GM23338 (cell line): ENCODE measurements around the gene DCAF7. TPM values are rescaled to one million over a fixed set of nuclear protein-coding genes. Genes with fewer than 3 reads are reported as not detected.

ENCODE experiments used
- ATAC-seq: fragments of 200-7000 bp; cut with Tn5 transposase; 3 replicates; pipeline ENCODE4 v1.9.1; 2020
- DNase-seq: peaks from one replicate; pipeline ENCODE4 v3.0.0-alpha.2; 2015; ENCODE audit warnings: low spot score
- H2AFZ ChIP-seq: fragments of 200-600 bp; sonication (generic); 2 replicates; pipeline ENCODE4 v1.8.0; 2016; ENCODE audit warnings: antibody characterized with exemption, mild to moderate bottlenecking, moderate library complexity
- H3F3A ChIP-seq: fragments of 200-600 bp; sonication (generic); replicated peaks from 2 replicates; pipeline ENCODE4 v1.8.0; 2017; ENCODE audit warnings: antibody characterized with exemption, mixed run types, low read depth
- H3K27ac ChIP-seq: fragments of 200-600 bp; sonication (generic); 2 replicates; pipeline ENCODE4 v1.6.1; 2016; ENCODE audit warnings: low read depth
- H3K27me3 ChIP-seq: fragments of 200-600 bp; sonication (generic); 2 replicates; pipeline ENCODE4 v1.8.0; 2016; ENCODE audit warnings: mild to moderate bottlenecking, mixed run types, moderate library complexity; ENCODE audit not compliant: insufficient read depth
- H3K36me3 ChIP-seq: fragments of 200-600 bp; sonication (generic); 2 replicates; pipeline ENCODE4 v1.8.0; 2016; ENCODE audit warnings: mild to moderate bottlenecking; ENCODE audit not compliant: insufficient read depth
- H3K4me1 ChIP-seq: fragments of 200-600 bp; sonication (generic); 2 replicates; pipeline ENCODE4 v1.8.0; 2016; ENCODE audit warnings: mild to moderate bottlenecking, moderate library complexity; ENCODE audit not compliant: insufficient read depth
- H3K4me2 ChIP-seq: fragments of 200-600 bp; sonication (generic); 2 replicates; pipeline ENCODE4 v1.7.1; 2017; ENCODE audit warnings: mixed run types
- H3K4me3 ChIP-seq: fragments of 200-600 bp; sonication (generic); 2 replicates; pipeline ENCODE4 v1.6.1; 2016; ENCODE audit warnings: mixed run types
- H3K79me2 ChIP-seq: fragments of 200-600 bp; sonication (generic); replicated peaks from 2 replicates; pipeline ENCODE4 v1.8.0; 2017; ENCODE audit warnings: mild to moderate bottlenecking; ENCODE audit not compliant: insufficient read depth
- H3K9me2 ChIP-seq: fragments of 200-600 bp; sonication (generic); 2 replicates; pipeline ENCODE4 v1.8.0; 2017; ENCODE audit not compliant: insufficient read depth
- H4K20me1 ChIP-seq: fragments of 200-600 bp; sonication (generic); replicated peaks from 2 replicates; pipeline ENCODE4 v1.8.0; 2017; ENCODE audit warnings: mild to moderate bottlenecking; ENCODE audit not compliant: insufficient read depth
- H3K27ac Mint-ChIP-seq: 2 replicates; pipeline ENCODE4 v1.8.0; 2020; ENCODE audit warnings: inconsistent platforms, mild to moderate bottlenecking, moderate library complexity, mixed read lengths
- H3K27me3 Mint-ChIP-seq: 3 replicates; pipeline ENCODE4 v1.8.0; 2022; ENCODE audit warnings: low read depth, mild to moderate bottlenecking, moderate library complexity, mixed read lengths, inconsistent platforms; ENCODE audit not compliant: insufficient read depth, poor library complexity
- H3K36me3 Mint-ChIP-seq: 3 replicates; pipeline ENCODE4 v1.8.0; 2021; ENCODE audit warnings: low read depth, mild to moderate bottlenecking, inconsistent platforms, moderate library complexity, mixed read lengths
- H3K4me1 Mint-ChIP-seq: 3 replicates; pipeline ENCODE4 v1.8.0; 2020; ENCODE audit warnings: mild to moderate bottlenecking, inconsistent platforms, mixed read lengths
- H3K4me3 Mint-ChIP-seq: 3 replicates; pipeline ENCODE4 v1.8.0; 2021; ENCODE audit warnings: moderate library complexity, mild to moderate bottlenecking, inconsistent platforms, mixed read lengths
- H3K9me3 Mint-ChIP-seq: 3 replicates; pipeline ENCODE4 v1.8.0; 2020; ENCODE audit warnings: moderate library complexity, mild to moderate bottlenecking, inconsistent platforms, mixed read lengths
- CREB1 ChIP-seq: fragments of 250-450 bp; sonication (Bioruptor Pico); IDR thresholded peaks from 2 replicates; pipeline ENCODE4 v1.5.0; 2020; ENCODE audit warnings: low read depth, mild to moderate bottlenecking, moderate library complexity
- EZH2 ChIP-seq: fragments of 200-600 bp; sonication (generic); IDR thresholded peaks from one replicate; pipeline ENCODE4 v1.8.0; 2017; ENCODE audit warnings: antibody characterized with exemption, mild to moderate bottlenecking, low read depth; ENCODE audit not compliant: unreplicated experiment
- EZH2phosphoT487 ChIP-seq: fragments of 200-600 bp; sonication (generic); IDR thresholded peaks from one replicate; pipeline ENCODE4 v1.8.1; 2018; ENCODE audit warnings: antibody characterized with exemption; ENCODE audit not compliant: unreplicated experiment
- JUNB ChIP-seq: IDR thresholded peaks from one replicate; pipeline ENCODE4 v1.6.1; 2016; ENCODE audit warnings: antibody characterized with exemption; ENCODE audit not compliant: unreplicated experiment
- NANOG ChIP-seq: IDR thresholded peaks from 2 replicates; pipeline ENCODE4 v1.6.1; 2016; ENCODE audit warnings: antibody characterized with exemption, borderline replicate concordance
- POLR2AphosphoS5 ChIP-seq: IDR thresholded peaks from 2 replicates; pipeline ENCODE4 v1.6.1; 2016; ENCODE audit warnings: antibody characterized with exemption, low read depth
- STAT1 ChIP-seq: IDR thresholded peaks from one replicate; pipeline ENCODE4 v1.6.1; 2016; ENCODE audit warnings: antibody characterized with exemption; ENCODE audit not compliant: unreplicated experiment
- ZNF114 ChIP-seq: fragments of 250-450 bp; sonication (Bioruptor Pico); IDR thresholded peaks from 2 replicates; pipeline ENCODE4 v1.5.0; 2020; ENCODE audit warnings: mild to moderate bottlenecking, moderate library complexity
- ZNF331 ChIP-seq: fragments of 250-450 bp; sonication (Bioruptor Pico); IDR thresholded peaks from 2 replicates; pipeline ENCODE4 v1.5.0; 2020; ENCODE audit warnings: low read depth, mild to moderate bottlenecking, moderate library complexity
- polyA plus RNA-seq: library from polyadenylated mRNA; unstranded; fragments of >200 nt; fragmentation: Nextera tagmentation; extraction: Ambion mirVana; gene quantifications from 2 replicates; pipeline ENCODE4 v1.2.1, GENCODE V29; 2016
- total RNA-seq: library from RNA; depleted of rRNA; stranded (reverse); fragments of >200 nt; shearing (Covaris generic); gene quantifications from 2 replicates; pipeline ENCODE4 v1.2.3, GENCODE V29; 2014
- TF ChIP-seq, protein P1 (sequence below), 2 experiments: fragments of 200-600 bp in 1 of 2; sonication (generic) in 1 of 2; conservative IDR thresholded peaks; 2 replicates each; pipeline versions ENCODE4 v1.5.1 to v1.6.1; 2016 to 2017; ENCODE audit warnings: antibody characterized with exemption in 2 of 2, low read depth in 2 of 2, mild to moderate bottlenecking in 2 of 2, moderate library complexity in 1 of 2
- TF ChIP-seq, protein P2 (sequence below): IDR thresholded peaks from 2 replicates; pipeline ENCODE4 v1.6.1; 2016; ENCODE audit warnings: antibody characterized with exemption
- TF ChIP-seq, protein P3 (sequence below): IDR thresholded peaks from one replicate; pipeline ENCODE4 v1.6.1; 2018; ENCODE audit warnings: antibody characterized with exemption; ENCODE audit not compliant: unreplicated experiment

Gene DCAF7
- total and polyA plus RNA-seq, 2 experiments from 2014 or later: 31.3 to 60.1 TPM

DNA sequence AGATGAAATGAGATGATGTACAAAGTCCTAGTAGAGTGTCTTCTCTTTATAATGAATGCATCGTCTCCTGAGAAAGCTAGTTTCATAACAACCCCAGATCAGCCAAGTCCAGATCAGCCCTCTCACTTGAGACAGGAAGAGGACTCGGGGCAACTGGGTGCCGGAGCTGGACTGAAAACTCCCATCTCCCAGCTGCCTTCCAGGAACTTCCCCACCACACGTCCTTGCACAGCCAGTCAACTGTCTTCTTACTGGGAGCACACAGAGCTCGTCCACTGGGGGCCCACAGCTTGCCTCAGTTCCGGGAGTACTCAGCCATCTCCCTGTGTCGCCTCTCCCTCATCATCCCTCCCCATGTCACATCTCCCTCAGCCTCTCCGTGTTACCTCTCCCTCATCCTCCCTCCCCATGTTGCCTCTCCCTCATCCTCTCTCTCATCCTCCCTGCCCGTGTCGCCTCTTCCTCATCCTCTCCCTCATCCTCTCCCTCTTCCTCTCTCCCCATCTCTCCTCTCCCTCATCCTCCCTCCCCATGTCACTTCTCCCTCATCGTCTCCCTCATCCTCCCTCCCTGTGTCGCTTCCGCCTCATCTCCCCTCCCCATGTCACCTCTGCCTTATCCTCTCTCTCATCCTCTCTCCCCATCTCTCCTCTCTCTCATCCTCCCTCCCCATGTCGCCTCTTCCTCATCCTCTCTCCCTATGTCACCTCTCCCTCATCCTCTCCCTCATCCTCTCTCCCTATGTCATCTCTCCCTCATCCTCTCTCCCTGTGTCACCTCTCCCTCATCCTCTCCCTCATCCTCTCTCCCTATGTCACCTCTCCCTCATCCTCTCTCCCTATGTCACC is 49.5 kb upstream of the DCAF7 start (continued):
- TF ChIP-seq, protein P1, sequence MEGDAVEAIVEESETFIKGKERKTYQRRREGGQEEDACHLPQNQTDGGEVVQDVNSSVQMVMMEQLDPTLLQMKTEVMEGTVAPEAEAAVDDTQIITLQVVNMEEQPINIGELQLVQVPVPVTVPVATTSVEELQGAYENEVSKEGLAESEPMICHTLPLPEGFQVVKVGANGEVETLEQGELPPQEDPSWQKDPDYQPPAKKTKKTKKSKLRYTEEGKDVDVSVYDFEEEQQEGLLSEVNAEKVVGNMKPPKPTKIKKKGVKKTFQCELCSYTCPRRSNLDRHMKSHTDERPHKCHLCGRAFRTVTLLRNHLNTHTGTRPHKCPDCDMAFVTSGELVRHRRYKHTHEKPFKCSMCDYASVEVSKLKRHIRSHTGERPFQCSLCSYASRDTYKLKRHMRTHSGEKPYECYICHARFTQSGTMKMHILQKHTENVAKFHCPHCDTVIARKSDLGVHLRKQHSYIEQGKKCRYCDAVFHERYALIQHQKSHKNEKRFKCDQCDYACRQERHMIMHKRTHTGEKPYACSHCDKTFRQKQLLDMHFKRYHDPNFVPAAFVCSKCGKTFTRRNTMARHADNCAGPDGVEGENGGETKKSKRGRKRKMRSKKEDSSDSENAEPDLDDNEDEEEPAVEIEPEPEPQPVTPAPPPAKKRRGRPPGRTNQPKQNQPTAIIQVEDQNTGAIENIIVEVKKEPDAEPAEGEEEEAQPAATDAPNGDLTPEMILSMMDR (conservative IDR thresholded peaks at IDR 0.05; ENCODE audit: low read depth in 2 of 2): no peak
- TF ChIP-seq POLR2AphosphoS5 (no peak), ZNF114 (CRISPR knock-in tag) (no peak), CREB1 (no peak), JUNB (no peak), EZH2 (no peak), NANOG (no peak), ZNF331 (no peak)
- TF ChIP-seq, protein P2, sequence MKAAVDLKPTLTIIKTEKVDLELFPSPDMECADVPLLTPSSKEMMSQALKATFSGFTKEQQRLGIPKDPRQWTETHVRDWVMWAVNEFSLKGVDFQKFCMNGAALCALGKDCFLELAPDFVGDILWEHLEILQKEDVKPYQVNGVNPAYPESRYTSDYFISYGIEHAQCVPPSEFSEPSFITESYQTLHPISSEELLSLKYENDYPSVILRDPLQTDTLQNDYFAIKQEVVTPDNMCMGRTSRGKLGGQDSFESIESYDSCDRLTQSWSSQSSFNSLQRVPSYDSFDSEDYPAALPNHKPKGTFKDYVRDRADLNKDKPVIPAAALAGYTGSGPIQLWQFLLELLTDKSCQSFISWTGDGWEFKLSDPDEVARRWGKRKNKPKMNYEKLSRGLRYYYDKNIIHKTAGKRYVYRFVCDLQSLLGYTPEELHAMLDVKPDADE: no peak
- TF ChIP-seq, protein P3, sequence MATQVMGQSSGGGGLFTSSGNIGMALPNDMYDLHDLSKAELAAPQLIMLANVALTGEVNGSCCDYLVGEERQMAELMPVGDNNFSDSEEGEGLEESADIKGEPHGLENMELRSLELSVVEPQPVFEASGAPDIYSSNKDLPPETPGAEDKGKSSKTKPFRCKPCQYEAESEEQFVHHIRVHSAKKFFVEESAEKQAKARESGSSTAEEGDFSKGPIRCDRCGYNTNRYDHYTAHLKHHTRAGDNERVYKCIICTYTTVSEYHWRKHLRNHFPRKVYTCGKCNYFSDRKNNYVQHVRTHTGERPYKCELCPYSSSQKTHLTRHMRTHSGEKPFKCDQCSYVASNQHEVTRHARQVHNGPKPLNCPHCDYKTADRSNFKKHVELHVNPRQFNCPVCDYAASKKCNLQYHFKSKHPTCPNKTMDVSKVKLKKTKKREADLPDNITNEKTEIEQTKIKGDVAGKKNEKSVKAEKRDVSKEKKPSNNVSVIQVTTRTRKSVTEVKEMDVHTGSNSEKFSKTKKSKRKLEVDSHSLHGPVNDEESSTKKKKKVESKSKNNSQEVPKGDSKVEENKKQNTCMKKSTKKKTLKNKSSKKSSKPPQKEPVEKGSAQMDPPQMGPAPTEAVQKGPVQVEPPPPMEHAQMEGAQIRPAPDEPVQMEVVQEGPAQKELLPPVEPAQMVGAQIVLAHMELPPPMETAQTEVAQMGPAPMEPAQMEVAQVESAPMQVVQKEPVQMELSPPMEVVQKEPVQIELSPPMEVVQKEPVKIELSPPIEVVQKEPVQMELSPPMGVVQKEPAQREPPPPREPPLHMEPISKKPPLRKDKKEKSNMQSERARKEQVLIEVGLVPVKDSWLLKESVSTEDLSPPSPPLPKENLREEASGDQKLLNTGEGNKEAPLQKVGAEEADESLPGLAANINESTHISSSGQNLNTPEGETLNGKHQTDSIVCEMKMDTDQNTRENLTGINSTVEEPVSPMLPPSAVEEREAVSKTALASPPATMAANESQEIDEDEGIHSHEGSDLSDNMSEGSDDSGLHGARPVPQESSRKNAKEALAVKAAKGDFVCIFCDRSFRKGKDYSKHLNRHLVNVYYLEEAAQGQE: no peak

DNA sequence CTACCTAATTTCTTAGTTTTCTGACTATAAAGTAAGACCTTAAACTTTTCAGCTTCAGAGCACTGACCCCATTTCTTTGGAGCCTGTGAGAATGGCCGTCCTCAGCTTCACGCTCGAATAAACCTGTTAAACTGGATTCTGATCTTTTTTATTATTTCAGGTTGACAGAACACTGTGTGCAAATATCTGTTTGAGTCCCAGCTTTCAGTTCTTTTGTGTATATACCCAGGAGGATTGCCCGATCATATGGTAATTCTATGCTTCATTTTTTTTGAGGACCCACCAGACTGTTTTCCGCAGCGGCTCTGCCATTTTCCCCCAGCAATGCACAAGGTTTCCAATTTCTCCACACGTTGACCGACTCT is 47.0 kb upstream of the DCAF7 start:
- 0 out of 2 replicates have a peak, but pooled peaks cover 4% of the 10 kb centered on the region for H3K9me2 ChIP-seq
- Mint-ChIP-seq H3K4me1 (peaks cover 6% of the 10 kb centered on the region), H3K27me3 (peaks cover 11% of the 10 kb centered on the region), H3K27ac (no peak overlapping the region), H3K36me3 (no peaks in the 10 kb centered on the region), H3K9me3 (peaks cover 11% of the 10 kb centered on the region), H3K4me3 (no peak overlapping the region)
- H3F3A ChIP-seq: no peaks in the 10 kb centered on the region
- no peak overlapping the region for H3K27ac ChIP-seq
- H3K4me2 ChIP-seq: no peak overlapping the region
- no peaks in the 10 kb centered on the region for H3K36me3 ChIP-seq
- H4K20me1 ChIP-seq: no peaks in the 10 kb centered on the region
- no peaks in the 10 kb centered on the region for H3K27me3 ChIP-seq
- no peaks in the 10 kb centered on the region for H3K4me1 ChIP-seq
- no peak overlapping the region for H2AFZ ChIP-seq
- H3K4me3 ChIP-seq: no peak overlapping the region
- DNase-seq (no peak), ATAC-seq (no peak)
- no peaks in the 10 kb centered on the region for H3K79me2 ChIP-seq
- TF ChIP-seq STAT1: no peak
- TF ChIP-seq JUNB: no peak
- no peak for TF ChIP-seq EZH2
- no peak for TF ChIP-seq EZH2phosphoT487
- TF ChIP-seq POLR2AphosphoS5: no peak
- no peak for TF ChIP-seq ZNF114 (CRISPR knock-in tag)
